ENCODE measurements around the gene AAK1. TPM values are rescaled to one million over a fixed set of nuclear protein-coding genes. Genes with fewer than 3 reads are reported as not detected.

AAK1 gene
- total and polyA plus RNA-seq, 2 experiments from 2014 or later: 39.0 to 52.4 TPM

- TF ChIP-seq ZNF462 (CRISPR knock-in tag; IDR thresholded peaks at IDR 0.05): no peak
- TF ChIP-seq ZNF114 (CRISPR knock-in tag; IDR thresholded peaks at IDR 0.05): no peak
- no peak for TF ChIP-seq EZH2phosphoT487 (IDR thresholded peaks at IDR 0.05; ENCODE audit: unreplicated experiment)
- no peak for TF ChIP-seq NANOG (IDR thresholded peaks at IDR 0.05; ENCODE audit: borderline replicate concordance)
- TF ChIP-seq POLR2AphosphoS5 (IDR thresholded peaks at IDR 0.05; ENCODE audit: low read depth): no peak
- TF ChIP-seq CTCF (conservative IDR thresholded peaks at IDR 0.05; ENCODE audit: low read depth in 2 of 2): no peak
- TF ChIP-seq JUNB (IDR thresholded peaks at IDR 0.05; ENCODE audit: unreplicated experiment): no peak
- TF ChIP-seq STAT1 (IDR thresholded peaks at IDR 0.05; ENCODE audit: unreplicated experiment): no peak
These were observed 43.1 kb downstream of the AAK1 start (continued) for GRCh38 chr2:69600425-69600824.

All from GM23338 (cell line).